Endothelial cell of umbilical vein (primary cell): ENCODE measurements around the gene HSPB6.

Source experiments
- CTCF ChIP-seq, 2 donors: IDR thresholded peaks; 1 replicate in 1 of 2; 2 replicates in 1 of 2; pipeline ENCODE4 v1.5.1; 2011; ENCODE audit warnings: low read length in 2 of 2, mild to moderate bottlenecking in 2 of 2, moderate library complexity in 2 of 2, control low read depth in 1 of 2, inconsistent platforms in 1 of 2, low read depth in 1 of 2; ENCODE audit not compliant: insufficient read depth in 1 of 2; ENCODE audit errors: extremely low read depth in 1 of 2
- EZH2 ChIP-seq: IDR thresholded peaks from 2 replicates; pipeline ENCODE4 v1.6.1; 2012; ENCODE audit warnings: borderline replicate concordance, low read depth, mild to moderate bottlenecking, moderate library complexity, low read length, inconsistent platforms; ENCODE audit not compliant: severe bottlenecking
- FOS ChIP-seq: IDR thresholded peaks from 2 replicates; pipeline ENCODE4 v1.6.1; 2011; ENCODE audit warnings: mild to moderate bottlenecking, low read length, moderate library complexity, borderline replicate concordance; ENCODE audit not compliant: insufficient read depth
- GATA2 ChIP-seq: IDR thresholded peaks from 2 replicates; pipeline ENCODE4 v1.7.0; 2011; ENCODE audit warnings: low read depth, mild to moderate bottlenecking, moderate library complexity, mixed read lengths, low read length; ENCODE audit not compliant: insufficient read length, insufficient read depth
- JUN ChIP-seq: IDR thresholded peaks from 2 replicates; pipeline ENCODE4 v1.6.1; 2011; ENCODE audit warnings: borderline replicate concordance, low read depth; ENCODE audit not compliant: insufficient read length, insufficient read depth
- MAX ChIP-seq: IDR thresholded peaks from 2 replicates; pipeline ENCODE4 v1.6.1; 2011; ENCODE audit not compliant: insufficient read depth, insufficient read length
- MYC ChIP-seq: IDR thresholded peaks from one replicate; pipeline ENCODE4 v1.6.1; 2011; ENCODE audit warnings: mild to moderate bottlenecking, low read depth, low read length
- POLR2A ChIP-seq: IDR thresholded peaks from 2 replicates; pipeline ENCODE4 v1.6.1; 2012; ENCODE audit warnings: low read depth, mild to moderate bottlenecking, control low read depth, low read length
- POLR2AphosphoS5 ChIP-seq: IDR thresholded peaks from 2 replicates; pipeline ENCODE4 v1.6.1; 2012; ENCODE audit warnings: low read depth, mild to moderate bottlenecking, control low read depth, low read length, moderate library complexity; ENCODE audit not compliant: insufficient read depth

GRCh38 chr19:35750167-35750566 lies 6.7 kb downstream of the HSPB6 start:
- no peak for TF ChIP-seq CTCF (IDR thresholded peaks at IDR 0.05; ENCODE audit: extremely low read depth in 1 of 2, insufficient read depth in 1 of 2, low read depth in 1 of 2, low read length in 2 of 2)
- no peak for TF ChIP-seq FOS
- no peak for TF ChIP-seq POLR2A
- no peak for TF ChIP-seq POLR2AphosphoS5
- TF ChIP-seq EZH2, result no peak
- TF ChIP-seq JUN, result no peak
- TF ChIP-seq GATA2, result no peak
- TF ChIP-seq MAX, result no peak
- no peak for TF ChIP-seq MYC
